Stomach (tissue), 9 donors: ENCODE results near the gene GPR180. TPM values are rescaled to one million over a fixed set of nuclear protein-coding genes. Genes with fewer than 3 reads are reported as not detected.

Source experiments
- DNase-seq, 2 donors: peaks; one replicate each; pipeline versions ENCODE4 v3.0.0 to v3.0.0-alpha.2; 2013 to 2019
- H3K27ac ChIP-seq, 5 donors: fragments of 200-600 bp in 4 of 5; sonication (generic) in 4 of 5; one replicate each; pipeline ENCODE4 v1.5.1; 2013 to 2019; ENCODE audit warnings: mild to moderate bottlenecking in 1 of 5, moderate library complexity in 1 of 5
- H3K27me3 ChIP-seq, 3 donors: fragments of 200-600 bp; sonication (generic); one replicate each; pipeline ENCODE4 v1.5.1; 2017 to 2019; ENCODE audit warnings: mixed run types in 1 of 3
- H3K36me3 ChIP-seq, 4 donors: fragments of 200-600 bp; sonication (generic); 1 replicate in 3 of 4; 2 replicates in 1 of 4; pipeline ENCODE4 v1.5.1; 2016 to 2019
- H3K4me1 ChIP-seq, 4 donors: fragments of 200-600 bp; sonication (generic); one replicate each; pipeline ENCODE4 v1.5.1; 2016 to 2019
- H3K4me3 ChIP-seq, 4 donors: fragments of 200-600 bp; sonication (generic) in 3 of 4; one replicate each; pipeline ENCODE4 v1.5.1; 2016 to 2019; ENCODE audit warnings: mild to moderate bottlenecking in 1 of 4
- H3K9me3 ChIP-seq, 4 donors: fragments of 200-600 bp; sonication (generic); one replicate each; pipeline ENCODE4 v1.5.1; 2016 to 2019
- EP300 ChIP-seq: sonication (generic); formaldehyde crosslinking; IDR thresholded peaks from one replicate; pipeline ENCODE4 v1.6.1; 2017; ENCODE audit warnings: antibody characterized with exemption
- POLR2A ChIP-seq, 4 donors: fragments of 450-650 bp; IDR thresholded peaks; one replicate each; pipeline ENCODE4 v1.6.1; 2016; ENCODE audit warnings: antibody characterized with exemption in 4 of 4, control low read depth in 2 of 4, mild to moderate bottlenecking in 1 of 4, moderate library complexity in 1 of 4
- POLR2AphosphoS5 ChIP-seq, 3 donors: sonication (generic); formaldehyde crosslinking; IDR thresholded peaks; one replicate each; pipeline ENCODE4 v1.6.1; 2016; ENCODE audit warnings: antibody characterized with exemption in 3 of 3
- WGBS, 5 donors: extraction: QIAGEN DNeasy Blood & Tissue Kit in 3 of 5; methylation state at CpG; one replicate each; pipeline versions ENCODE4 v1.1.5 to v1.1.7; 2013 to 2018; 5-methylcytosine and 5-hydroxymethylcytosine counted together
- intact Hi-C: fragments of 100-400 bp; cut with DNase I; formaldehyde crosslinking; loops from one replicate; pipeline ENCODE4 v1.15.1; 2023; ENCODE audit warnings: low total_unique reads
- polyA plus RNA-seq, 3 donors: library from polyadenylated mRNA; stranded (reverse); fragments of 200-250 nt; gene quantifications; one replicate each; pipeline ENCODE4 v1.2.3, GENCODE V29; 2013
- total RNA-seq, 5 donors: library from RNA; depleted of rRNA; stranded (reverse); fragments of >200 nt; gene quantifications; one replicate each; pipeline versions ENCODE4 v1.1.0 to v1.2.3, GENCODE V29; 2014 to 2016
- TF ChIP-seq, protein P1 (sequence below), 7 experiments: fragments of 450-650 bp in 4 of 7; fragments of 200-600 bp in 3 of 7; sonication (generic) in 3 of 7; IDR thresholded peaks; one replicate each; pipeline ENCODE4 v1.5.1; 2016 to 2019; ENCODE audit warnings: antibody characterized with exemption in 7 of 7, control low read depth in 2 of 7, mild to moderate bottlenecking in 1 of 7
- donor health status: healthy with polysubstance abuse.
- donor health status: Bipolar disorder and iron deficiency.
- donor health status: healthy.

GPR180 gene
- total and polyA plus RNA-seq, 8 donors, result under 0.01 to 12.9 (median 1.7) TPM

DNA sequence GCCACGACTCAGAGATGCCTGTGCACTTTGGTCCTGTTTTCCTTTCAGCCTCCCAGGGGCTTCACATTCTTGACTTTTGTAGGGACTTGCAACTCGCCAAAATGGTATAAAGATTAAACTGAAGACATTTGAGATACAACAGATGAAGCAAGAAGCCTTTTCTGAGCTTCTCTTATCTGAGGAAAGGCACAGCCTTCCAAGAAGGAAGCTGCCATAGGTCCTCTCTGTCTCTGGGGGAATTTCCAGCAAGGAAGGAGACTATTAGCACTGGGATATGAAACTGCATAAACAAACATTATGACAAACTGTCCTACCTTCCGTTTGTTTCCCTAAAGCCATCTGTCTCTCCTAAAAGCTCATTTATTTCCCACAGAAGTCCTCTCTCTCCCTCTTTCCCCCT lies 45.0 kb upstream of the GPR180 start:
- Histone ChIP-seq H3K4me1 (no peaks in the 10 kb centered on the region), H3K27me3 (no peaks in the 10 kb centered on the region), H3K9me3 (no peaks in the 10 kb centered on the region), H3K36me3 (no peaks in the 10 kb centered on the region), H3K27ac (no peak overlapping the region), H3K4me3 (no peak overlapping the region)
- DNase-seq, result no peak
- intact Hi-C loops, result no loop called here
- TF ChIP-seq EP300 (no peak), POLR2A (IDR thresholded peaks at IDR 0.05) (no peak), POLR2AphosphoS5 (IDR thresholded peaks at IDR 0.05) (no peak)
- TF ChIP-seq, protein P1, sequence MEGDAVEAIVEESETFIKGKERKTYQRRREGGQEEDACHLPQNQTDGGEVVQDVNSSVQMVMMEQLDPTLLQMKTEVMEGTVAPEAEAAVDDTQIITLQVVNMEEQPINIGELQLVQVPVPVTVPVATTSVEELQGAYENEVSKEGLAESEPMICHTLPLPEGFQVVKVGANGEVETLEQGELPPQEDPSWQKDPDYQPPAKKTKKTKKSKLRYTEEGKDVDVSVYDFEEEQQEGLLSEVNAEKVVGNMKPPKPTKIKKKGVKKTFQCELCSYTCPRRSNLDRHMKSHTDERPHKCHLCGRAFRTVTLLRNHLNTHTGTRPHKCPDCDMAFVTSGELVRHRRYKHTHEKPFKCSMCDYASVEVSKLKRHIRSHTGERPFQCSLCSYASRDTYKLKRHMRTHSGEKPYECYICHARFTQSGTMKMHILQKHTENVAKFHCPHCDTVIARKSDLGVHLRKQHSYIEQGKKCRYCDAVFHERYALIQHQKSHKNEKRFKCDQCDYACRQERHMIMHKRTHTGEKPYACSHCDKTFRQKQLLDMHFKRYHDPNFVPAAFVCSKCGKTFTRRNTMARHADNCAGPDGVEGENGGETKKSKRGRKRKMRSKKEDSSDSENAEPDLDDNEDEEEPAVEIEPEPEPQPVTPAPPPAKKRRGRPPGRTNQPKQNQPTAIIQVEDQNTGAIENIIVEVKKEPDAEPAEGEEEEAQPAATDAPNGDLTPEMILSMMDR (IDR thresholded peaks at IDR 0.05), result no peak
- 52 to 71% (median 61%) methylated on average over 3 of the region's 3 CpGs for WGBS, 5 donors

DNA sequence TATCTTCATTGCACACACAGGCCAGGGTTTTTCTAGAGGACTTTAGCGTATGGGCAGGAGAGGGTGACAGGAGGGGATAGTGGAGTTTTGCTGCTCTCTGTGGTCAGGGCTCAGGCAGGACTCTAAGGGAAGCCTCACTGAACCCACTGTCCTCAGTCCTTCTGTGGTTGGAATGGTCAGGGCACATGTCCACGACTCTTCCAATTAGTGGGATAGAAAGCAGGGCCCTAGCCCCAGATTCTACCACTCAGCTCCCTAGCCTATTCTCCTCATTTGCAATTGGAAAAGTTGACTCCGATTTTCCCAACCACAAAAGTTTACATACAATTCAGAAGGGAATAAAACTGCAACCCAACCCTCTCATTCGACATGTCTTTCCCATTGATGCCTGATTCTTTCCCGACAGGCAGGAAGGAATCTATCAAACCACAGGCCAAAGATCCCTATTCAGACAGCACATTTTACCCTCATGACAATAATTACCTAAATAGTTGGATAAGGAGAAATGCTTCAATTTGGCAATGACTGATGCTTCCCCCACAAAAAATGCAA lies 43.9 kb upstream of the GPR180 start:
- TF ChIP-seq POLR2A (IDR thresholded peaks at IDR 0.05), result no peak
- WGBS, 5 donors, result 77 to 90% (median 85%) methylated on average over 5 of the region's 5 CpGs
- Histone ChIP-seq H3K4me1 (no peaks in the 10 kb centered on the region), H3K27ac (no peak overlapping the region), H3K9me3 (no peaks in the 10 kb centered on the region), H3K4me3 (no peak overlapping the region), H3K27me3 (no peaks in the 10 kb centered on the region), H3K36me3 (peaks cover 0 to 3% (median 1%) of the 10 kb centered on the region in 4 donors)
- intact Hi-C loops, result no loop called here
- DNase-seq, result no peak

DNA sequence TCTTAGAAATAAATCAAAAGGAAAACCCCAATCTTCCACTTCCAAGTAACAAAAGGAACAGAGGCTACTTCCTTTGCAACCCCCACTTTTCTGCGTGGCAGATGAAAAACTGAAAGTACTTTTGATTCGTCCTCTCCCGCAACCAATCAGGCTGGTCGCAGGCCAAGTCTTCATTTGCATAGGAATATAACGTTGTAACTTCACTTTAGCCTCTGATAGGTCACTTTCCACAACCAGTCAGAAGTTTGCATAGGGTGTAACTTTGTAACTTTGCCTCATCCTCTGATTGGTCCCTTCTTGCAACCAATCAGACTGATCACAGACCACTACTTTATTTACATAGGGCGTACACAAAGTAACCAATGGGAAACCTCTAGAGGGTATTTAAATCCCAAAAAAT lies 42.9 kb upstream of the GPR180 start:
- H3K9me3 ChIP-seq, result no peaks in the 10 kb centered on the region
- no peak for DNase-seq
- no peak overlapping the region for H3K4me3 ChIP-seq
- no peak overlapping the region for H3K27ac ChIP-seq
- H3K27me3 ChIP-seq, result no peaks in the 10 kb centered on the region
- WGBS, 5 donors, result 53 to 77% (median 70%) methylated on average over 6 of the region's 6 CpGs
- intact Hi-C loops, result no loop called here
- no peak for TF ChIP-seq POLR2A (IDR thresholded peaks at IDR 0.05)
- no peak for TF ChIP-seq EP300
- no peak for TF ChIP-seq POLR2AphosphoS5 (IDR thresholded peaks at IDR 0.05)
- TF ChIP-seq, protein P1 (IDR thresholded peaks at IDR 0.05), result no peak
- no peaks in the 10 kb centered on the region for H3K4me1 ChIP-seq
- H3K36me3 ChIP-seq, result peaks cover 0 to 10% (median 7%) of the 10 kb centered on the region in 4 donors

DNA sequence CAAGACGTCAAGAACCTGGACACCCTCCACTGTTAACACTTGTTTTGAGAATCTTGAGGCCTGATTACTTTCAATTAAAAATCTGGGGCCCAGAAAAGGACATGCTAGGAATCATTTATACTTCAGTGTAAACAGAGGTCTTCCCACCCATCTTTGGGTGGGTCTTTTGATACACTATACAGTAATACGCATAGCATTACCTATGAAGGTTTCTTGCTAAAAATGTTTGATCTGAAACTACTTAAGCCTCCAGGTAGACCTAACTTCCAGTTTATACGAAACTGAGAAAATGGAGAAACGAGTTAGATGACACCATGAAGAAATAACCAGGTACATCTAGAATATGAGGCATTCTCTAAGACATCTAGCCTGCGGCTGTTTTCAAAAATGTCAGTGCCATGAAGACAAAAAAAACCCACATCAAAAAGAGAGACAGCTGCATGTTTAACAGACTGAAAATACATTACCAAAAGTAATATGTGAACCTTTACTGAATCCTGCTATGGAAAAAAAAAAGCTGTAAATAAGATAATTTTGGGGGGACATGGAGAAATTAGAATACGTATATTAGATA lies 42.3 kb upstream of the GPR180 start:
- Histone ChIP-seq H3K4me3 (no peak overlapping the region), H3K27me3 (no peaks in the 10 kb centered on the region), H3K27ac (no peak overlapping the region), H3K9me3 (no peaks in the 10 kb centered on the region), H3K36me3 (peaks cover 0 to 10% (median 7%) of the 10 kb centered on the region in 4 donors), H3K4me1 (no peaks in the 10 kb centered on the region)
- intact Hi-C loops, result no loop called here
- TF ChIP-seq POLR2AphosphoS5 (IDR thresholded peaks at IDR 0.05) (no peak), EP300 (no peak), POLR2A (IDR thresholded peaks at IDR 0.05) (no peak)
- TF ChIP-seq, protein P1 (IDR thresholded peaks at IDR 0.05), result no peak
- DNase-seq, result no peak
- 78 to 94% (median 84%) methylated on average over 6 of the region's 6 CpGs for WGBS, 5 donors

DNA sequence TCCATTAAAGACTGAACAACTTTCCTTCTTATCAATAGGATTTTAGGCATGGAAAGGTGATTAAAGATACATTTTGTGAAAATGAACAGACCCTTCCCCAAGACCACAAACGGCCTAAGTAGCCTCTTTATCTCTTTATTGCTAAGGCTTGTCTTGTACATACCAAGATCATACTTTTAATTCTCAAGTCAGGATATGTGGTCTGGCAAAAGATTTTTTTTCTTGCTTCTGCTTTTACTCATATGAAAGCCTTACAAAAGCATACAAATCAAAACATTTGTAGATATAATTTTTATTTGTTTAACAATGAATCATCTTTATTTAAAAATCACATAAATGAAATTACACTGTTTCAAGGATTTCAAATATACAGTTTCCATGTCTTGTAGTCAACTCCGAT lies 41.5 kb upstream of the GPR180 start:
- Histone ChIP-seq H3K4me1 (no peaks in the 10 kb centered on the region), H3K27me3 (no peaks in the 10 kb centered on the region), H3K36me3 (peaks cover 0 to 10% (median 7%) of the 10 kb centered on the region in 4 donors), H3K27ac (no peak overlapping the region), H3K9me3 (no peaks in the 10 kb centered on the region), H3K4me3 (no peak overlapping the region)
- intact Hi-C loops, result no loop called here
- TF ChIP-seq, protein P1 (IDR thresholded peaks at IDR 0.05), result no peak
- no peak for TF ChIP-seq POLR2A (IDR thresholded peaks at IDR 0.05)
- TF ChIP-seq POLR2AphosphoS5 (IDR thresholded peaks at IDR 0.05), result no peak
- no peak for TF ChIP-seq EP300
- no peak for DNase-seq
- whole genome bisulfite sequencing, 5 donors, result 63 to 79% (median 73%) methylated on average over 2 of the region's 2 CpGs
